ENCODE data around the gene MAPKAP1.

MAPKAP1 gene

GRCh38 chr9:125434986-125435775 is 271.8 kb downstream of the MAPKAP1 start:
- no peak for DNase-seq (ENCODE audit: low read depth in 3 of 3, low spot score in 1 of 3)

DNA sequence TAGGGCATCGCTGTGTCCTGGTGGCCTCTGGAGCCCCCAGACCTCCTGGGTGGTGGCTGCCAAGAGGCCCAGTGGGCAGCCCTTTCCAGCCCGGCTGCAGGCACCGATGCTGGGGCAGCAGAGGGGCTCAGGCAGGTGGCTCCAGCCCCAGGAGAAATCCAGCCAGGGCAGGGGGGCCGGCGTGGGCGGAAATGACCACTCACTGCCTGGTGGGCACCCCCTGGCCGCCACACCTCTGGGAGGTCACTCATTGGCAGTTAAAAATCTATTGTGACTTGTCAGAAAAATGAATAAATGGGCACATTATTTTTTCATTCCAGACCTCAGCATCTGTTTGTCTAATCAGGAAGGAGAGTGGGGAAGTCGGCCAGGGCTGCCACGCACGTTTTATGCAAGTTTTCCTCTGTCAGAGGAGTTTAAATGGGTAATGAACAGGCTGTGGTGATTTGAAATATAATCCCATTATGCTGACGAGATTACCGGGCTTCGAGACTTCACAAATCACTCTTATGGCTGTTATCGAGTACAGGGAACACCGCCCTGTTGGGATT is 273.5 kb downstream of the MAPKAP1 start:
- no peak for DNase-seq (ENCODE audit: low read depth in 3 of 3, low spot score in 1 of 3)

DNA sequence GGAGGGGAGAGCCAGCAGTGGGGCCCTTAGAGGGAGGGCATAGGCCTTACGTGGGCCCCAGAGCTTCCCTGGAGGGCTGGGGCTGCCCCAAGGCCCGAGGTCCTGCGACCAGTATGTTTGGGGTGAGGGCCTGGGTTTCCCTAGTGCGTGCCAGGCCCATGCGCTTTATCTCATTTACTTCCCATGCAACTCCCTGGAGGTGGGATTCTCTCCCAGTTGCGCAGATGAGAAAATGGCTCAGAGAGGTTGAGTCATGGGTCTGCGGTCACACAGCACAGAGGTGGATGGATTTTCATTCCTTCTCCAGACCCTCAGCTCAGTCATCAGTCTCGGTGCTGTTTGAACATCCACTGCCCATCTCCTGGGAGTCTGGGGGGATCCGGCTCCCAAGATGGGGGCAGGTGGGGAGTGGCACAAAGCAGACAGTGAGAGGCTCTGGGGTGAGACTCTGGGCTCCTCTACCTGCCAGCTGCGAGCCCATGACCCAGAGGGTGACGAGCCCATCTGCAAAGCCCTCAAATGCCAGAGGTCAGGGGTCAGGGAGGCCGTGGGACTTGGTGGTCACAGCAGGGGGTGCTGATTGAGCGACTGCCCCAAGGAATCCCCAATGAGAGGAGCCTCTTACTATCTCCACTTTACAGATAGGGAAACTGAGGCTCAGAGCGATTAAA is 274.2 kb downstream of the MAPKAP1 start:
- DNase-seq (ENCODE audit: low read depth in 3 of 3, low spot score in 1 of 3) = no peak

GRCh38 chr9:125431741-125432271 is 275.2 kb downstream of the MAPKAP1 start:
- no peak for DNase-seq (ENCODE audit: low read depth in 3 of 3, low spot score in 1 of 3)

GRCh38 chr9:125431012-125431305 is 276.0 kb downstream of the MAPKAP1 start:
- DNase-seq (ENCODE audit: low read depth in 3 of 3, low spot score in 1 of 3) = no peak

DNA sequence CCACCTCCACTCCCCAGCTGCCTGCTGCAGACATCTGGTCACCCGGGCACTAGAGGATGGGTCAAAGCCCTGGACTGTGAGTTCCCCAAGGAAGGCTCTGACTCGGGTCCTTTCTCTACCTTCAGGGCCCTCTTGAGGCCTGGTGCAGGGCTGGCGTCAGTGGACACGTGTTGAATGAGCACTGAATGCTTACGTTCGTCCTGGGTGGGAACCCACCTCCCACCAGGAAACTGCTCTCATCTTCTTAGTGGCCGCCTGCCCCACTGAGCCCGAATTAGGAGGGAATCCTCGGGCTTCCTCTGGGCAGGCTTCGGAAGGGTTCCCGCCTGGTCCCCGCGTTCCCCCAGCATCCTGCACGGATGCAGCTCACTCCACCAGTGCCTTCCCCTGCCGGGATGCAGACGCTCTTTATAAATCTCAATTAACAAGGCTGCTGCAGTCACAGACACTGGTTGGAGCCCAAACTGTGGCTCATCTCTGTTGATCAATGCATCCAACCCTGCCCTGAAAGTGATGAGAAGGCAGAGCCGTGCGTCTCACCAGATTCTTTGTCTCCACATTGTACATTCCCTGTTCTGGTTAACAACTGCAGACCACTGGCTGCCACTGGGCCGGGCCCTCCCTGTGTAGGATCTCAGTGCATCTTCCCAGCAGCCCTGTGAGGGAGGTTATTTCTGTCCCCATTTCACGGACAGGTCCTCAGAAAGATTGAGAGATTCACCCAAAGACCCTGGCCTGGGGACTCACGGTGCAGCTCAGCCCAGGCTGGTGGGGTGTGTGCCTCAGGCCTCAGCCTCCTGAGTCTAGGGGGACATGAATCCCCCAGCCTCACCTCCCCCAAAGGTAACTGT is 276.6 kb downstream of the MAPKAP1 start:
- no peak for DNase-seq (ENCODE audit: low read depth in 3 of 3, low spot score in 1 of 3)

GRCh38 chr9:125429476-125430160 is 277.4 kb downstream of the MAPKAP1 start:
- no peak for DNase-seq (ENCODE audit: low read depth in 3 of 3, low spot score in 1 of 3)

GRCh38 chr9:125428902-125429467 is 278.0 kb downstream of the MAPKAP1 start:
- no peak for DNase-seq (ENCODE audit: low read depth in 3 of 3, low spot score in 1 of 3)

- DNase-seq (ENCODE audit: low read depth in 3 of 3, low spot score in 1 of 3) = no peak
These were observed 278.7 kb downstream of the MAPKAP1 start for GRCh38 chr9:125428060-125428901.

- no peak for DNase-seq (ENCODE audit: low read depth in 3 of 3, low spot score in 1 of 3)
These were observed 279.5 kb downstream of the MAPKAP1 start for GRCh38 chr9:125427556-125427955.

DNA sequence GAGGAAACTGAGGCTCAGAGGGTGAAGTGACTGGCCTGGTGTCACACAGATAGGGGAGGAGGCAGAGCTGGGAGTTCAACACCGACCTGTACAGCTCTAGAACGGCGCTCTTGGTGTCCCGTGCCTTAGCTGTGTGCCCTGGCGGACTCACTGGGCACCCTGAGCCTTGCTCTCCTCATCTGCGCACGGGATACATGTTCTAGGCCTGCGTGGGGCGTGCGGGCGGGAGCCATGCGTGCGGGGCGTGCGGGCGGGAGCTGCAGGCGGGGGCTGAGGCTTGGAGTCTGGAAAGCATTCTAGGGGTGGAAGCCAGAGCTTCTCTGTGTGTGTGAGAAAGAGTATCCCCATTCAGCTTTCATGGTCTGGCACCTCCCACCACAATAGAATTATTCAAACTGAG is 280.1 kb downstream of the MAPKAP1 start:
- DNase-seq (ENCODE audit: low read depth in 3 of 3, low spot score in 1 of 3) = no peak

DNA sequence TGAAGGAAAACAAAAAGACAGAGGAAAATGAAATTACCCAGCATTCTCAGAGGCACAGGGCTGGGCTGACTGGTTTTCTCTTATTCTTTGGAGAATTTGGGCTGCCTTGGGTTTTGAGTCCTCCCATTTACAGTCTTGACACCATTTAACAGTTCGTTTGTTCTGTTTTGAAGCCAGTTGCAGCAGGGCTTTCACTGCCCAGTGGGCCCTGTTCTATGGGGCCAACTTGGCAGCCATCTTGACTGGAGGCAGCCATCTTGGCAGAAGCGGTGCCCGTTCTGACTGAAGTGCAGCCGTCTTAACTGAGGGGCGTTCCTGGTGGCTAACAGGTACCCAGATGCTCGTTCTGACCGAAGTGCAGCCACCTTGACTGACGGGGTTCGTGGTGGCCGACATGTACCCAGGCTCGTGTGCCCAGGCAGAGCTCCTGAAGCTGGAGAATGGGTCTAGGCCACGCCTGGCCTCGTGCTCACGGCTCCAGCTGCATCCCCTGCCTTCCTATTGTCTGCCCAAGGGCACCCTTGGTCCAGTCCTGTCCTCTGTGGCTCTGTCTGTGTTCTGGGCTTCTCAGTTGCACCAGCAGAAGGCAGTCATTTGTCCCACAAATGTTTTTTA is 281.0 kb downstream of the MAPKAP1 start:
- no peak for DNase-seq (ENCODE audit: low read depth in 3 of 3, low spot score in 1 of 3)

DNA sequence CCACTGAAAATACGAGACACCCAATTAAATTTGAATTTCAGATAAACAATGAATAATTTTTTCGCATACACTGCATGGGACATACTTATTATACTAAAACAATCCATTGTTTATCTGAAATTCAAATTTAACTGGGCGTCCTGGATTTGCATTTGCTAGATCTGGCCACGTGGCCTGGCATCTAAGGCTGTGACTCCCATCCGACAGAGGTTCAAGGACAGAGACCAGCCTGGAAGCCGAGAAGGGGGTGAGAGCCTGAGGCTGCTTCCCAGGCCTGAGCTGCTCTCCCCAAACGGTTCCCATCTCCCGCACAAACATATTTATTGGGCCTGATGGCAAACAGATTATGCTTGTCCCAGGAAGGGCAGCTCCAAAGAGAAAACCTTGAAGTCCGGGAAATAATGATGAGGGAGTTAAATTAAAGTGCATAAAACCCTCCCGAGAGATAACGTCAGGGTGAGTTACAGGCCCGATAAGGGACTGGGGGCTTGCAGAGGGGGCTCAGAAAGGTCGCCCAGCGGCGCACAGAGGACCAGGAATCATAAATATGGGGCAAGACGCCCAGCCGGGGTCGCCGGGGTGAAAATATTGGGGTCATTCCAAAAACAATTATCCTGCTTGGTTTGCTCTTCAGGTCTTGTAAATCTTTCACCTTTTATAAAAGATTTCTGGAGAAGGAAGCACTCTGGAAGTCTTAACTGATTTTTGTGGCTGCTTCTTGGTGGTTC is 281.7 kb downstream of the MAPKAP1 start:
- no peak for DNase-seq (ENCODE audit: low read depth in 3 of 3, low spot score in 1 of 3)

GRCh38 chr9:125423964-125424363 is 283.0 kb downstream of the MAPKAP1 start:
- DNase-seq (ENCODE audit: low read depth in 3 of 3, low spot score in 1 of 3) = no peak

DNA sequence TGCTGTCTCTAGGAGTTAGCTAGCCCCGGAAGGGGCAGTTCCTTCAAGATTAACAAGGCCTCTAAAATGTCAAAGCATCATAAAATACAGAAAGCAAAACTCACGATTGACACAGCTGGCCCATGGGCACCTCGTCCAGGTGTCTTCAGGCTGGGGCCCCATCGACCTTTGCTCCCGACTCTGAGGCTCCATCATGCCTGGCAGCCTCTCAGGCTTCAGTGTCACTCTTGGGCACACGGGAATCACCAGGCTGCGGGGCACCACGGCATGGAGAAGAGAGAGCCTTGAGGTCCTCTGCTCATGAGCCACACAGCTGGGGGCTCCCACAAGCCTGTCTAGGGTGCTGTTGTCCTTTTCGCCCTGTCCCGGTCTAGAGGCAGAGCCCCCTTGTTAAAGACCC is 284.2 kb downstream of the MAPKAP1 start:
- no peak for DNase-seq (ENCODE audit: low read depth in 3 of 3, low spot score in 1 of 3)

- DNase-seq (ENCODE audit: low read depth in 3 of 3, low spot score in 1 of 3) = no peak
These were observed 285.3 kb downstream of the MAPKAP1 start for GRCh38 chr9:125421591-125422181.

- no peak for DNase-seq (ENCODE audit: low read depth in 3 of 3, low spot score in 1 of 3)
These were observed 285.8 kb downstream of the MAPKAP1 start for GRCh38 chr9:125421166-125421565.

GRCh38 chr9:125418404-125418803 is 288.6 kb downstream of the MAPKAP1 start:
- no peak for DNase-seq (ENCODE audit: low read depth in 3 of 3, low spot score in 1 of 3)
